ENCODE data around the gene SH2D5.
A peak's percentile ranks its signal among the peaks of the same experiment; 100 is the strongest.

Gene SH2D5

DNA sequence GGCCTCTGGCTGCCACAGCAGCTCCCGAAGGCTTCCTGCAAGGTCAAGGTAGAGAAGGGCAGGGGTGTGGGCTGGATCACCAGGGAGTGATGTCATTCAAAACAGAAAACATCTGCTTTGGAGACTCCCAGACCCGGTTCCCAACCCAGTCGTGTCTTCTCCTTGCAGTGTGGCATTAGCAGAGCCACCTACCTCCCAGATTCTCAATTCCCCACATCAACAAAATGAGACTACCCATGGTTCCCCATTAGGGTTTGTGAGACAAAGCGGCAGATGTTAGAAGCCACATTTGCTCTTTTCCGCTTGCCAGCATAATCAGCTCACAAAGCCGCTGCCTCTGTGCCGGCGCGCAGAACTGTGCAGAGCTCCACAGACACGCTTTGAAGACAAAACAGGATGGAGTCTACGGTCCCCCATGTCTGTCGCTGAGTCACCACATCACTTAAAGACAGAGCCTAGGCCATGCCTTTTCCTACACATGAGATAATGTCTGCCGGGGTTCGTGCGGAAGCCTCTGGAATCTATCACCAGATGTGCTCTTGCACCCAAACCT lies 27.2 kb downstream of the SH2D5 start:
- H3K9me3 ChIP-seq (ENCODE audit: severe bottlenecking): no peaks in the 10 kb centered on the region
- no peaks in the 10 kb centered on the region for H3K36me3 ChIP-seq (ENCODE audit: low read depth)
- H3K27me3 ChIP-seq (ENCODE audit: insufficient read depth, poor library complexity, severe bottlenecking): no peaks in the 10 kb centered on the region
- no peaks in the 10 kb centered on the region for H3K4me1 ChIP-seq (ENCODE audit: insufficient read depth, poor library complexity, severe bottlenecking)
- ATAC-seq (ENCODE audit: low read depth): no peak
- H3K27ac ChIP-seq (ENCODE audit: poor library complexity, severe bottlenecking): no peak overlapping the region
- DNase-seq (ENCODE audit: low spot score): no peak
- TF ChIP-seq, protein P1, sequence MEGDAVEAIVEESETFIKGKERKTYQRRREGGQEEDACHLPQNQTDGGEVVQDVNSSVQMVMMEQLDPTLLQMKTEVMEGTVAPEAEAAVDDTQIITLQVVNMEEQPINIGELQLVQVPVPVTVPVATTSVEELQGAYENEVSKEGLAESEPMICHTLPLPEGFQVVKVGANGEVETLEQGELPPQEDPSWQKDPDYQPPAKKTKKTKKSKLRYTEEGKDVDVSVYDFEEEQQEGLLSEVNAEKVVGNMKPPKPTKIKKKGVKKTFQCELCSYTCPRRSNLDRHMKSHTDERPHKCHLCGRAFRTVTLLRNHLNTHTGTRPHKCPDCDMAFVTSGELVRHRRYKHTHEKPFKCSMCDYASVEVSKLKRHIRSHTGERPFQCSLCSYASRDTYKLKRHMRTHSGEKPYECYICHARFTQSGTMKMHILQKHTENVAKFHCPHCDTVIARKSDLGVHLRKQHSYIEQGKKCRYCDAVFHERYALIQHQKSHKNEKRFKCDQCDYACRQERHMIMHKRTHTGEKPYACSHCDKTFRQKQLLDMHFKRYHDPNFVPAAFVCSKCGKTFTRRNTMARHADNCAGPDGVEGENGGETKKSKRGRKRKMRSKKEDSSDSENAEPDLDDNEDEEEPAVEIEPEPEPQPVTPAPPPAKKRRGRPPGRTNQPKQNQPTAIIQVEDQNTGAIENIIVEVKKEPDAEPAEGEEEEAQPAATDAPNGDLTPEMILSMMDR (IDR thresholded peaks at IDR 0.05; ENCODE audit: poor library complexity, severe bottlenecking): no peak
- no peak overlapping the region for H3K4me3 ChIP-seq (ENCODE audit: severe bottlenecking)

DNA sequence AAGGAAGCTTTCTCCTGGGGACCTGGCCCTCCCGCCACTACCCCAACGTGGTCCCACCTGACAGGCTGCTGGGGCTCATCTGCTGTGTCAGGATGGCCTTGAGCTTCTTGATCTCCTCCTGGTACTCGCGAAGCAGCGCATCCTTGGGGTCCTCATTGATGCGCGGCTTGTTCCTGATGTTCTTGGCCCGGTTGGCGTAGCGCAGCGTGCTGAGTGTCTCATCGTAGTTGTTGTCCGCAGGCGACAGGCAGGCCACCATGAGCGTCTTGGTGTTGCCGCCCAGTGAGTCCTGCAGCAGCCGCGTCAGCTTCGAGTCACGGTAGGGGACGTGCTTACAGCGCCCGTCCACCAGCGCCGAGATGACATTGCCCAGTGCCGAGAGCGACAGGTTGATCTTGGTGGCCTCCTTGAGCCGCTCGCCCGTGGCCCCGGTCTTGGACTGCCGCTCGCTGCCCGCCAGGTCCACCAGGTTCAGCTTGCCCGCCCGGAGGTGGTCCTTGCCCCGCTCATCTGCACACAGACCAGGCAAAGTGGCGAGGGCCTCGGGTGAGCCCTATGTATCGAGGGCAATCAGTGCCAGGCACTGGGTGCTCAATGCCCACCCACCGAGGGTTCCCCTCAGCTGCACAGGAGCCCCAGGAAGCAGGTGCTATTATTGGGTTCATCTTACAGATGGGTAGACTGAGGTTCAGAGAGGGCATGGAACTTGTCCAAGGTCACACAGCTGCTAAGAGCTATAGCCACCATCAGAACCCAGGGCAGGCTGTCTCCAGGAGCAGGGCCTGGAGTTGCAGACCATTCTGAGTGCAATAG lies 27.9 kb downstream of the SH2D5 start:
- H3K4me3 ChIP-seq (ENCODE audit: severe bottlenecking): no peak overlapping the region
- H3K27ac ChIP-seq (ENCODE audit: poor library complexity, severe bottlenecking): no peak overlapping the region
- DNase-seq (ENCODE audit: low spot score) (no peak), ATAC-seq (ENCODE audit: low read depth) (no peak)
- no peaks in the 10 kb centered on the region for H3K36me3 ChIP-seq (ENCODE audit: low read depth)
- H3K4me1 ChIP-seq (ENCODE audit: insufficient read depth, poor library complexity, severe bottlenecking): no peaks in the 10 kb centered on the region
- no peaks in the 10 kb centered on the region for H3K27me3 ChIP-seq (ENCODE audit: insufficient read depth, poor library complexity, severe bottlenecking)
- H3K9me3 ChIP-seq (ENCODE audit: severe bottlenecking): no peaks in the 10 kb centered on the region
- TF ChIP-seq, protein P1 (IDR thresholded peaks at IDR 0.05; ENCODE audit: poor library complexity, severe bottlenecking): no peak

- Histone ChIP-seq H3K36me3 (ENCODE audit: low read depth) (no peaks in the 10 kb centered on the region), H3K4me1 (ENCODE audit: insufficient read depth, poor library complexity, severe bottlenecking) (peaks cover 5% of the 10 kb centered on the region), H3K4me3 (ENCODE audit: severe bottlenecking) (no peak overlapping the region), H3K27ac (ENCODE audit: poor library complexity, severe bottlenecking) (no peak overlapping the region), H3K27me3 (ENCODE audit: insufficient read depth, poor library complexity, severe bottlenecking) (no peaks in the 10 kb centered on the region), H3K9me3 (ENCODE audit: severe bottlenecking) (no peaks in the 10 kb centered on the region)
- DNase-seq (ENCODE audit: low spot score) (no peak), ATAC-seq (ENCODE audit: low read depth) (no peak)
- TF ChIP-seq, protein P1 (IDR thresholded peaks at IDR 0.05; ENCODE audit: poor library complexity, severe bottlenecking): no peak
Observed at GRCh38 chr1:20703124-20703756, 29.3 kb downstream of the SH2D5 start.

- H3K4me3 ChIP-seq (ENCODE audit: severe bottlenecking): no peak overlapping the region
- H3K27me3 ChIP-seq (ENCODE audit: insufficient read depth, poor library complexity, severe bottlenecking): no peaks in the 10 kb centered on the region
- H3K36me3 ChIP-seq (ENCODE audit: low read depth): no peaks in the 10 kb centered on the region
- H3K27ac ChIP-seq (ENCODE audit: poor library complexity, severe bottlenecking): no peak overlapping the region
- TF ChIP-seq, protein P1 (IDR thresholded peaks at IDR 0.05; ENCODE audit: poor library complexity, severe bottlenecking): peak; percentile 38
- H3K4me1 ChIP-seq (ENCODE audit: insufficient read depth, poor library complexity, severe bottlenecking): peaks cover 11% of the 10 kb centered on the region
- H3K9me3 ChIP-seq (ENCODE audit: severe bottlenecking): no peaks in the 10 kb centered on the region
- DNase-seq (ENCODE audit: low spot score) (no peak), ATAC-seq (ENCODE audit: low read depth) (peak; percentile 70)
Observed at GRCh38 chr1:20702416-20702815, 30.1 kb downstream of the SH2D5 start.

All from RWPE2 (cell line).